GM21723 (cell line): Measurements from ENCODE around the gene TMPRSS6.
"Not testable (repeated sequence)": the region's sequence is repeated elsewhere in the genome, so short reads cannot be mapped to it uniquely, and the experiment has no call there.

Experiments
- ATAC-seq: cut with Tn5 transposase; IDR thresholded peaks from one replicate; pipeline ENCODE4 v1.9.1; 2021; ENCODE audit warnings: mild to moderate bottlenecking, moderate library complexity; ENCODE audit not compliant: unreplicated experiment

TMPRSS6 gene

GRCh38 chr22:37090920-37091695 lies 18.4 kb downstream of the TMPRSS6 start:
- no peak for ATAC-seq

GRCh38 chr22:37089434-37089833 lies 20.1 kb downstream of the TMPRSS6 start:
- no peak for ATAC-seq

DNA sequence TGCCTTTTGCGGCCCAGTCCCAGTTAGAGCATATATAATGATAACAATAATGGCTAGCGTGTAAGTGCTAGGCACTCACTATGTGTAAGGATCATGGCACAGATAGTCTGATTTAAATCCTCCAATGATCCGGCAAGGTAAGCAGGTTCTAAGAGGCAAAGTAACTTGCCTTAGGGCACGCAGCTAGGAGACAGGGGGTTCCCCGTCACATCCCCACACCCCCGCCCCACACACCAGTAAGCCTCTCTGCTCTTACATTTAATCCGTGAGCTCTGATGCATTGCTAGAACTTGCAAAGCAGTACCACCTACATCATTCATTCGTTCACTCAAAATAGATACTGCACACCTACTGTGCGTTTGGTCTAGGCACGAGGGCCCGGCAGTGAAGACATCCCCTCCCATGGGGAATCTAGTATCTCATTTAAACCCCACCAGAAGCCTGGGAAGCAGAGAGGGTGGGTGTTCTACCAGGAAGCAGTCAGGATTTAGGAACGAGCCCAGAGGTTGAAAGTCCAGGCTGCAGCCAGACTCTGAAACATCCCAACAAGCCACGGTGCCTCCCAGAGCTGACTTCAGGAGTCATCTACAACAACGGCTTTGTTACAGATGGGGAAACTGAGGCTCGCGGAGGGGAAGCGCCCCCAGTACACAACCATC lies 20.6 kb downstream of the TMPRSS6 start:
- no peak for ATAC-seq

DNA sequence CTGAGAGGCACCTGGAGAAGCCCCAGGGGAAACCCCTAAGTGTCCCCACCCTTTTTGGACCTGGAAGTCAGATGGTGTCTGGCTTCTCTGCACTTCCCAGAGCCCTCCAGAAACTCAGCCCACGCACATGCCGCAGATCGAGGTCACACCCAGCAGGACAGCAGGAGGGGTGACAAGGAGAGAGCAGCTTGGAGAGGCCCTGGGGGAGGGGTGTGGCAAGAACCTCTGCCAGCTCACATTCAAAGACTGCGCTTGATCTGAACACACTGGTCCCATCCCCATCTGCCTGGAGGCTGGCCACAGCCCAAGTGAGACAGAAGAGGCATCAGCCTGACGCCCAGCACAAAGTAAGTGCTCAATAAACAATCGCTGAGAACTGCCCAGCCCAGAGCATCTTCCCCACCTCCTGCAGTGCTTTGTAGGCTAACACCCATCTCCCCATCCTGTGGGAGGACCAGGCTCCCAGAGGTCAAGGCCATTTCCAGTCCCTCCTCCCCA lies 21.4 kb downstream of the TMPRSS6 start:
- ATAC-seq, result no peak

GRCh38 chr22:37086184-37086583 lies 23.3 kb downstream of the TMPRSS6 start:
- ATAC-seq, result no peak

DNA sequence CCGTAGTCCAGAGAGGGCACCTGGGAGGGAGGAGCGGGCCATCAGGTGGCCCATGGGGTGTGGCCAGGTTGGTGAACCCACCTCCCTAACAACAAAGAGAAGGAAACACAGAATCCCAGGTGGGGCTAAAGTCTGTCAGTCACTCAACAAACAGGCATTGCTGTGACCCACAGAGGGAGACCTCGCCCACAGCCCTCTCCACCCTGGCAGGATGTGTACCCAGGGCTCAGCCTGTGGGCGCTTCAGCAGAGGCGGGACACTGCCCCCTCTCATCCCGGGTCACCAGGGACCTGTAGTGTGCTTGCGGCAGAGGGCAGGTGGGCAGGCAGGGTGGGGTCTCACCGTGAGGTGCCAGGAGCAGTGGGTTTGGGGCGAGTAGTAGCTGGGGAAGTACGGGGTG lies 25.1 kb downstream of the TMPRSS6 start:
- no peak for ATAC-seq

- no peak for ATAC-seq
Measured at GRCh38 chr22:37083914-37084313, 25.6 kb downstream of the TMPRSS6 start.

DNA sequence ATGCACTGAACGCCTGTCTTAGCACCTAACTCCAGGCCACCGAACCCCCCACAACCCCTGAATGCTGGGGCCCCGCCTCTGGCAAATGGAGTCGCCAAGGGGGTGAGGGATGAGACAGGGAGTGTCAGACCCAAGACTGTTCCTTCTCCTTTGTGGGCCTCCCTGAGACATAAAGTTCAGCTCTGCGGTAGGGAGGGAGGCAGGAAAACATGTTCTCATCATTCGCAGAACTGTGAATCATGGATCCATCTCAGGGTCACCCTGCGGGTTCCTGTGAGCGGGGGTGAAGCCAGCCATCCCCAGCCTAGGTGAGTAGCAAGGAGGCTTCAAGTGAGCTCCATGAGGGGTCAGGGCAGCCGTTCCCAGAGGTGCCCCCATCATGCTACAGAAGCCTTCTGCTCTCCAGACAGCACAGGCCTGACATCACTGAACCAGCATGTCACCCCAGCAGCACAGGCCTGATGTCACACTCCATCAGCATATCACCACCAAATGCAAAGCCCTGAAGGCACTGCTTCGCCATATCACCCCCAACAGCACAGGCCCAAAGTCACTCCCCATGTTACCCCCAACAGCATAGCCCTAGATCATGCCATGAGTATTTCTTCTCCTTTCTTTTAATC lies 27.2 kb downstream of the TMPRSS6 start:
- no peak for ATAC-seq

GRCh38 chr22:37080838-37081237 lies 28.7 kb downstream of the TMPRSS6 start:
- ATAC-seq, result no peak

DNA sequence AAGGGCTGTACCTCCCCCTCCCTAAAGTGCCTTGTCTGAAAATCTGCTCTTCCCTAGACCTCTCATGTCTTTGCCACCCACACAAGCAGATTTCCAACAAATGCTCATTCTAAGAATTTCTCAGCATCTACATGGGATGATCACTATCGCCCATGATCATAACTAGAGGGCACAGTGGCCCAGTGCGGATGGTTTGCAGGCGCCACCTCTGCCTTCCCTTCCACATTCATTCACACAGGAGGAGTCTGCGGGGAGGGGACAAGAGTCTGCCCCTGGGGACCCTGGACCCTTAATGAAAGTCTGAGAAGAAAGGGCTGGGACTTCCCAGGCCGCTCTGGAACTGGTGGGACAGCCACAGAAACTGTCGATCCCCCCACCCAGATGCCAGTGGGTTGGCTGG lies 29.1 kb downstream of the TMPRSS6 start:
- ATAC-seq, result no peak

DNA sequence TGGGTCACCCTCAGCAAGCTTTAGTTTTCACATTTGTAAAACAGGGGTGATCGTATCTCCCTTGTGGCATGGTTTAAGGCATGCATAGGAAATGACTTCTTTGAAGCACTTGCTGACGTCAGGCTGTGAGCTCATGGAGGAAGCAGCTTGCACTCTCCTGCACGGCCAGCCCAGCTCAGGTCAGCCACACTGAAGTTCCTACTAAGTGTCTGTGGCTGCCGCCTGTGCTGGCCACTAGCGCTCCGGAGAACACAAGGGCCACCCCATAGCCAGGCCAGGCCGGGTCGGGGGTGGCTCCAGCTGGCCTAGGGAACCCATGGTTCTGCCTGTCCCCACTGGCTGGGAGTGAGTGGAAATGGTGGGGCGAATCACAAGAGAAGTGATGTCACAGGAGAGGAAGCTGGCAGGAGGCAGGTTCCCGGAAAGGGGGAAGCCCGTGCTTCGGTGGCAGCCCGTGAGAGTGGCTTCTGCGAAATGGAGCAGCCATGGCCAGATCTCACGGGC lies 29.8 kb downstream of the TMPRSS6 start:
- ATAC-seq, result no peak

DNA sequence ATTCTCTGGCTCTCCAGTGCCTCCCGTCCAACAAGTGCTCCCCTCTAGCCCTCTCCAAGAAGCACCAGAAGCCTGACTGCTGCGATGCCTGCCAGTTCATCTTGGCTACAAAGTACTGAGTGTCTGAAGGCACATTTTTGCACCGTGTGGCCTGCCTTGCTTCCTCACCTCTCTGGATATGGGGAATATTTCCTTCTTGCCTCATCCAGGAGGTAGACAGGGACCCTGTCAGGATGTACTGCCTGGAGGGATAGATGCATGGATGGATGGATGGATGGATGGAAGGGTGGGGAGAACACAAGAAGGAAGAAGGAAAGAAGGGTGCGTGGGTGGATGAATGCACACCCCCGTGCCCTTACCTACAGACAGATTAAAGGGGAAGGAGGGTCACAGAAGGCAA lies 30.4 kb downstream of the TMPRSS6 start:
- no peak for ATAC-seq

DNA sequence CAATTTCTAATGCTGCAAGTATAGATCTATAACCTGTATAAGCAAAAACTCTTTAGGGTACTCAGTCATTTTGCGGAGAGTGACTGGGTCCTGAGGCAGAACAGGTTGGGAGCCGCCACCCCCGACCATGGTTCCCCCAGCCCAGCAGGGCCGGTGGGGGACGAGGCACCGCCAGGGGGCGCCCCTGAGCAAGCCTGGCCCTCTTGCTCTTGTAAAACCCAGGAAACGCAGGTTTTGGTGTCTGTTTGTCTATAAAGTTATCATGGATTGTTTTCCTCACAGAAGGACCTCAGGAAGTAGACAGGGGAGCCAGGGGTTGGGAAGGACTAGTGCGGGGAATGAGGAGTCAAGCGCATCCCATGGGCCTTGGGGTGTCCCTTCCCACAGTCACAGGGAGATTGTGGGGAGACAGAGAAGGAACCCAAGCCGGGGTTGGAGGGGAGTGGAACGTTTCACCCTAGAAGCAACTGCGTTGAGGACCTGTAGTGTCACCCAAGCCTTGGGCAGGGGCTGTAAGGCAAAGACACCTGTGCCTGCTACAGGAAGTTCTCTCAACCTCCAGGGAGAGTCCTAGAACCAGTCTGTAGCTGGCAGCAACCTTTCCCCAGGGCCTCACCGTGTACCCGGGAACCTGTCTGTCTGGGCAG lies 31.6 kb downstream of the TMPRSS6 start:
- no peak for ATAC-seq

DNA sequence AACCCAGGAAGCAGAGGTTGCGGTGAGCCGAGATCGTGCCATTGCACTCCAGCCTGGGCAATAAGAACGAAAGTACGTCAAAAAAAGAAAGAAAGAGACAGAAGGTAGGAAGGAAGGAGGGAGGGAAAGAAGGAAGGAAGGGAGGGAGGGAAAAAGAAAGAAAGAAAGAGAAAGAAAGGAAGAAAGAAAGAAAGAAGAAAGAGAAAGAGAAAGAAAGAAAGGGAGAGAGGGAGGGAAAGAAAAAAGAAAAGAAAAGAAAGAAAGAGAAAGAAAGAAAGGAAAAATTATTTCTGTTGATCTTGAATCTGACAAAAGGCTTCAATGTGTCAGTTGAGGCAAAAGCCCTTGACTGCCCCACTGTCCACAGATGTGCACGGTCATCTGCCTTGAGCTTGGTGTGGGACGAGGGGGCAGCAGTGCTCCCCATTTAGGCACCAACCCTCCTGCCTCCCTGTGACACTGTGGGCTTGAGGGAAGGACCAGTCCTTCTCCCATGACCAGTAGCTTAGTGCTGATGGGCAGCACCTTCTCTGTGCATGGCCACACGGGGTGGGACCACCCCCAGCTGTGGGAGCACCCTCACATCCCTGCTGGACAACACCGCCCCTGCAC lies 33.6 kb downstream of the TMPRSS6 start:
- ATAC-seq, result no peak

DNA sequence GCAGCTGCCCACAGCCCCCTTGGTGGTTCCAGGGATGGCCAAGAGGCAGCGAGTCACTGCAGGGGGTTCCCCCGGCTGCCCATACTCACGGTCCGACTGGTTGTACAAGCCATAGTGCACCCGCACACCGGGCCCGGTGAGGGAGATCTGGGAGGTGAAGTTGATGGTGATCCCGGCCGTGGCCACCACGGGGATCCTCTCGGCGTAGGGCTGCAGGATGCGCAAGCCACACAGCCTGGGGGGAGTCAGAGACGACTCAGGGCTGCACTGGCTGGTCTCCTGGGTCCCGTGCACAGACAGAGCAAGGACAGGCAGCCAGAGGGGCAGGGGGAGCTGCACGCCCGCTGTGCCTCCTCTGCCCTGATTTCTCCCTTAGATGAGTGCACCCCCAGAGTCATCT lies 34.5 kb downstream of the TMPRSS6 start:
- no peak for ATAC-seq

- no peak for ATAC-seq
Measured at GRCh38 chr22:37074537-37074936, 35.0 kb downstream of the TMPRSS6 start.

GRCh38 chr22:37072673-37073072 lies 36.8 kb downstream of the TMPRSS6 start:
- ATAC-seq, result no peak

GRCh38 chr22:37071850-37072592 lies 37.5 kb downstream of the TMPRSS6 start:
- ATAC-seq, result not testable (repeated sequence)

GRCh38 chr22:37070744-37071143 lies 38.8 kb downstream of the TMPRSS6 start:
- ATAC-seq, result no peak

DNA sequence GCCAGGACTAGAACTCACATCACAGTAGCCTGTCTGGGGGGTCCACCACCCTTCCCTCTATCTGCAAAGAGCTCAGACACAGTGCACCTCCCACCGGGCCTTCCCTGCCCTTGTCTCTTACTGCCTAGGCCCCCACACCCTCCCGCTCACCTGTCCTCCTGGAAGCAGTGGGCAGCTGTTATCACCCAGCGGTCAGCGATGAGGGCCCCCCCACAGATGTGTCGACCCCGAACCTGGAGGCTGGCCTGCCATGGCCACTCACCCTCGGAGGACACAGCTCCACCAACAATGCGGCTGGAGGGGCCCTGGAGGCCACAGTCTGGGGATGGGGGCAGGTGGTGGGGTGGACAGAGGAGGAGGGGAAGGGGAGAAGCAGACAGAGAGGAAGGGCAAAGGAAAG lies 39.2 kb downstream of the TMPRSS6 start:
- no peak for ATAC-seq
